Caco-2 (cell line): Measurements from ENCODE around the gene RPL6. TPM values are rescaled to one million over a fixed set of nuclear protein-coding genes. Genes with fewer than 3 reads are reported as not detected.

Experiments
- BruUV-seq: library from RNA; stranded (reverse); fragments of 400-500 nt; replicated peaks from 2 replicates; lab custom pipeline; 2021; lab: Mats Ljungman, UMichigan
- CTCF ChIA-PET: fragments of 300-600 bp; sonication (Branson Sonifier 250); formaldehyde crosslinking; loops from one replicate; lab custom pipeline; 2022; ENCODE audit warnings: antibody characterized with exemption; lab: Charles Lee
- POLR2A ChIA-PET: fragments of 300-600 bp; sonication (Branson Sonifier 250); formaldehyde crosslinking; loops from one replicate; lab custom pipeline; 2022; ENCODE audit warnings: antibody characterized with exemption; lab: Charles Lee
- DNase-seq, 2 experiments: peaks; one replicate each; pipeline versions ENCODE4 v3.0.0 to v3.0.0-alpha.2; 2020 to 2022
- H3K27me3 ChIP-seq: replicated peaks from 2 replicates; pipeline ENCODE4 v1.6.0; 2011; ENCODE audit warnings: low read length; ENCODE audit not compliant: control insufficient read depth, insufficient read depth
- H3K36me3 ChIP-seq: 2 replicates; pipeline ENCODE4 v1.5.1; 2011; ENCODE audit warnings: low read length; ENCODE audit not compliant: control insufficient read depth, insufficient read depth
- H3K4me1 ChIP-seq: fragments of 250-450 bp; sonication (Bioruptor Pico); 2 replicates; pipeline ENCODE4 v1.5.1; 2020; ENCODE audit warnings: mild to moderate bottlenecking
- H3K4me3 ChIP-seq: 2 replicates; pipeline ENCODE4 v1.5.1; 2011; ENCODE audit warnings: low read depth, mild to moderate bottlenecking, control low read depth, low read length
- H3K9me3 ChIP-seq: fragments of 250-450 bp; sonication (Bioruptor Pico); 2 replicates; pipeline ENCODE4 v1.5.1; 2020; ENCODE audit warnings: mild to moderate bottlenecking, moderate library complexity
- H3K27ac Mint-ChIP-seq: one replicate; pipeline ENCODE4 v1.8.0; 2022; ENCODE audit warnings: mixed read lengths; ENCODE audit not compliant: unreplicated experiment
- H3K27me3 Mint-ChIP-seq: one replicate; pipeline ENCODE4 v1.8.0; 2022; ENCODE audit warnings: mixed read lengths; ENCODE audit not compliant: insufficient read depth, unreplicated experiment
- H3K36me3 Mint-ChIP-seq: one replicate; pipeline ENCODE4 v1.8.0; 2022; ENCODE audit warnings: mild to moderate bottlenecking, mixed read lengths; ENCODE audit not compliant: insufficient read depth, unreplicated experiment
- H3K4me1 Mint-ChIP-seq: one replicate; pipeline ENCODE4 v1.8.0; 2022; ENCODE audit warnings: low read depth, mixed read lengths; ENCODE audit not compliant: unreplicated experiment
- H3K4me3 Mint-ChIP-seq: one replicate; pipeline ENCODE4 v1.8.0; 2022; ENCODE audit warnings: mild to moderate bottlenecking, moderate library complexity, mixed read lengths; ENCODE audit not compliant: unreplicated experiment
- H3K9me3 Mint-ChIP-seq: one replicate; pipeline ENCODE4 v1.8.0; 2022; ENCODE audit warnings: mixed read lengths; ENCODE audit not compliant: unreplicated experiment
- intact Hi-C: fragments of 100-400 bp; cut with micrococcal nuclease; formaldehyde crosslinking; loops from one replicate; pipeline ENCODE4 v1.10.0; 2022; ENCODE audit not compliant: unreplicated experiment
- total RNA-seq: library from RNA; stranded (reverse); gene quantifications from 2 replicates; pipeline ENCODE4 v1.2.3, GENCODE V29; 2022
- TF ChIP-seq, protein P1 (sequence below), 2 experiments: fragments of 200-600 bp in 1 of 2; IDR thresholded peaks; 1 replicate in 1 of 2; 2 replicates in 1 of 2; pipeline versions ENCODE4 v1.5.1 to v1.8.0; 2011 to 2022; ENCODE audit warnings: antibody characterized with exemption in 1 of 2, control low read depth in 1 of 2, inconsistent platforms in 1 of 2, low read depth in 1 of 2, low read length in 1 of 2, mild to moderate bottlenecking in 1 of 2, moderate library complexity in 1 of 2; ENCODE audit not compliant: insufficient read depth in 1 of 2, severe bottlenecking in 1 of 2, unreplicated experiment in 1 of 2

Gene RPL6
- total RNA-seq, 1 experiment from 2014 or later, result 1,460 TPM

DNA sequence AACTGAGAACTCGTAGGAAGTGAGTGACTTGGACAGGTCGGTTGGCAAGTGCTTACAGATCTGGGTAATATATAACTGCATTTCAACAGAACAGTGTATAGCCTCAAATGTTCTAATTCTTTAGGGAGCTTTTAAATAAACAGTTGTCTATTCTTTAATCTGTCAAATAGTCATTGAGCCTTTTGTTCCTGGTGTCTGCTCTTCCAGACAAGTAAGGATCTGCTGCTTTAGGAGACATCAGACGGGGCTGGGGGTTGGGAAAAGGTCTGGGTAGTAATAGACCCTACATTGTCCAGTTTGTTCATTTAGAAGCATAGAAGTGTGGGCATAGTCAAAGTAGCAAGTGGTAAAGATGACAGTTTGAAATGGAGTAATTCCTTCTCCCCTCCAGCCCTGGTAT, 11.3 kb upstream of the RPL6 start:
- peaks cover 8% of the 10 kb centered on the region for H3K4me1 ChIP-seq

DNA sequence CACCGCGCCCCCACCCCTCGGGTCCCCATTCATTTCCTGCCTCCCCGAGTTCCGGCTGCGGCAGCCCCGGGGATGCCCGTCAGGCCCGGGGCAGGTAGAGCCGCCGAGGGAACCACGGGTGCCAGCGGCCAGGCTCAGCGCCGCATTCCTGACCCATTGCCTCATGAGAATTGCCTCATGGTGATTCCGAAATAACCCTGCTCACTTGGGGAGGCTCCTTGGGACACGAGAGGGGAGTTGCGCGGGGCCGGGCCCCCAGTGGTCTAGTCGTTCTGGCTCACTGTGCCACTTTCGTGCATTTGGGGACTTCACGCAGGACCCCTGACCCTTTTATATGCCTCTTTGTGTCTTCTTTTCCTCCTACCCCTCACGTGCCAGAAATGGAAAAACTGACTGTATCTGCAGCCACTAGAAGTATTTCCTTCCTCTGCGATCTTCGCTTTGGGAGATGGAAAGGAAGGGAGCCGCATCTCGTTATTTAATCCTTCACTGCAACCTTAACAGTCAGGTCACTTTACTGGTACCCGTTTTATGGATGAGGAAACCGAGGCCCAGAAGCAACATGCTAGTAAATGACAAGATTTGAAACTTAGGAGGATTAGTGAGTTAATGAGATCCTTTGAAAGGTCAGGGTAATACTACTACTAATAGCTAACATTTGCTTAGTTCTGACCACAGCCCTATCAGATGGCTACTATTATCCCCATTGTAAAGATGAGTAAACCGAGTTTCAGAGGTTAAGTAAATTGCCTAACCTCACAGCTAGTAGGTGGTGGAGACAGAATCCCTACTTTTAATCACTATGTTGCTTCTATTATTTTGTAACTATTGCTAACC, 10.1 kb upstream of the RPL6 start:
- DNase-seq, result peak; percentile 71 to 82
- TF ChIP-seq, protein P1, sequence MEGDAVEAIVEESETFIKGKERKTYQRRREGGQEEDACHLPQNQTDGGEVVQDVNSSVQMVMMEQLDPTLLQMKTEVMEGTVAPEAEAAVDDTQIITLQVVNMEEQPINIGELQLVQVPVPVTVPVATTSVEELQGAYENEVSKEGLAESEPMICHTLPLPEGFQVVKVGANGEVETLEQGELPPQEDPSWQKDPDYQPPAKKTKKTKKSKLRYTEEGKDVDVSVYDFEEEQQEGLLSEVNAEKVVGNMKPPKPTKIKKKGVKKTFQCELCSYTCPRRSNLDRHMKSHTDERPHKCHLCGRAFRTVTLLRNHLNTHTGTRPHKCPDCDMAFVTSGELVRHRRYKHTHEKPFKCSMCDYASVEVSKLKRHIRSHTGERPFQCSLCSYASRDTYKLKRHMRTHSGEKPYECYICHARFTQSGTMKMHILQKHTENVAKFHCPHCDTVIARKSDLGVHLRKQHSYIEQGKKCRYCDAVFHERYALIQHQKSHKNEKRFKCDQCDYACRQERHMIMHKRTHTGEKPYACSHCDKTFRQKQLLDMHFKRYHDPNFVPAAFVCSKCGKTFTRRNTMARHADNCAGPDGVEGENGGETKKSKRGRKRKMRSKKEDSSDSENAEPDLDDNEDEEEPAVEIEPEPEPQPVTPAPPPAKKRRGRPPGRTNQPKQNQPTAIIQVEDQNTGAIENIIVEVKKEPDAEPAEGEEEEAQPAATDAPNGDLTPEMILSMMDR (IDR thresholded peaks at IDR 0.05; ENCODE audit: insufficient read depth in 1 of 2, low read depth in 1 of 2, low read length in 1 of 2, severe bottlenecking in 1 of 2, unreplicated experiment in 1 of 2), result no peak
- BruUV-seq, result TSS peak; percentile 39
- Mint-ChIP-seq H3K4me3 (peak overlapping the region; percentile 97), H3K27me3 (no peaks in the 10 kb centered on the region), H3K9me3 (no peaks in the 10 kb centered on the region), H3K36me3 (peaks cover 34% of the 10 kb centered on the region), H3K27ac (peak overlapping the region; percentile 97), H3K4me1 (no peaks in the 10 kb centered on the region)
- intact Hi-C loops, result no loop called here
- Histone ChIP-seq H3K9me3 (no peaks in the 10 kb centered on the region), H3K4me3 (peak overlapping the region; percentile 95), H3K4me1 (peaks cover 8% of the 10 kb centered on the region), H3K36me3 (no peaks in the 10 kb centered on the region), H3K27me3 (no peaks in the 10 kb centered on the region)
- CTCF ChIA-PET, result no interaction called here
- POLR2A ChIA-PET, result no interaction called here

More for the DNA sequence above, 11.3 kb upstream of the RPL6 start:
- ChIA-PET CTCF (no interaction called here), POLR2A (no interaction called here)
- TF ChIP-seq, protein P1 (IDR thresholded peaks at IDR 0.05; ENCODE audit: insufficient read depth in 1 of 2, low read depth in 1 of 2, low read length in 1 of 2, severe bottlenecking in 1 of 2, unreplicated experiment in 1 of 2), result no peak
- Histone ChIP-seq H3K4me3 (no peak overlapping the region), H3K9me3 (no peaks in the 10 kb centered on the region), H3K27me3 (no peaks in the 10 kb centered on the region), H3K36me3 (no peaks in the 10 kb centered on the region)
- intact Hi-C loops, result no loop called here
- H3K27me3 Mint-ChIP-seq, result no peaks in the 10 kb centered on the region
- DNase-seq, result no peak
- H3K36me3 Mint-ChIP-seq, result peaks cover 34% of the 10 kb centered on the region
- no peak overlapping the region for H3K27ac Mint-ChIP-seq
- H3K4me3 Mint-ChIP-seq, result peak overlapping the region; percentile 97
- no TSS peak for BruUV-seq
- no peaks in the 10 kb centered on the region for H3K4me1 Mint-ChIP-seq
- H3K9me3 Mint-ChIP-seq, result no peaks in the 10 kb centered on the region

DNA sequence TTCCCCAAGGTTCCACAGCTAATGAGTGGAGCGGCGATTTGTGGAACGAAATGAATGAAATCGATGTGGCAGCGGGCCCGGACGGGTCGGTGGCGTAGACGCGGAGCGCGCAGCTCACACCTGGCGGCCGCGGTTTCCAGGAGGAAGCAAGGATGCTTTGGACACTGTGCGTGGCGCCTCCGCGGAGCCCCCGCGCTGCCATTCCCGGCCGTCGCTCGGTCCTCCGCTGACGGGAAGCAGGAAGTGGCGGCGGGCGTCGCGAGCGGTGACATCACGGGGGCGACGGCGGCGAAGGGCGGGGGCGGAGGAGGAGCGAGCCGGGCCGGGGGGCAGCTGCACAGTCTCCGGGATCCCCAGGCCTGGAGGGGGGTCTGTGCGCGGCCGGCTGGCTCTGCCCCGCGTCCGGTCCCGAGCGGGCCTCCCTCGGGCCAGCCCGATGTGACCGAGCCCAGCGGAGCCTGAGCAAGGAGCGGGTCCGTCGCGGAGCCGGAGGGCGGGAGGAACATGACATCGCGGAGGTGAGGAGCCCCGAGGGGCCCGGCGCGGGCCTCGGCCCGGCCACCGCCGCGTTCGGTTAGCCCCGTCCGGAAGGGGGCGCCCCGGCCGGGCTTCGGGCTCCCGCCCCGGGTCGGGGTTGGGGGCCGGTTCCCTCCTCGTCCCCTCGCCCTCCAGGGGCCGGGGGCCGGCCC, 9.3 kb upstream of the RPL6 start, which contains the start of gene PTPN11:
Gene PTPN11, plus strand, starts transcription at position 340 of the 689 bp plus-strand sequence. Its CDS starts 165 bp downstream, at position 505.
- Mint-ChIP-seq H3K9me3 (no peaks in the 10 kb centered on the region), H3K4me3 (peak within 1 kb of the TSS; percentile 97), H3K4me1 (no peaks in the 10 kb centered on the region), H3K27ac (peak within 1 kb of the TSS; percentile 97), H3K27me3 (no peaks in the 10 kb centered on the region), H3K36me3 (peaks cover 28% of the 10 kb centered on the region)
- peak; percentile 88 to 94 for DNase-seq
- Histone ChIP-seq H3K4me3 (peak within 1 kb of the TSS; percentile 95), H3K36me3 (no peaks in the 10 kb centered on the region), H3K4me1 (peaks cover 8% of the 10 kb centered on the region), H3K27me3 (no peaks in the 10 kb centered on the region), H3K9me3 (no peaks in the 10 kb centered on the region)
- POLR2A ChIA-PET, result interaction anchor here (0.6 kb wide), 1 partner anchor 443 kb away, joined by 3 read pairs; no protein-coding TSS in a partner anchor
- TF ChIP-seq, protein P1 (IDR thresholded peaks at IDR 0.05; ENCODE audit: insufficient read depth in 1 of 2, low read depth in 1 of 2, low read length in 1 of 2, severe bottlenecking in 1 of 2, unreplicated experiment in 1 of 2), result peak; percentile 31 to 69
- CTCF ChIA-PET, result no interaction called here
- intact Hi-C loops, result loop anchor here (1.0 kb wide), 1 partner anchor 9 kb away; the partner anchor contains the start of gene RPL6
- no TSS peak for BruUV-seq
